Erythroblast (primary cell): ENCODE measurements around the gene DHCR7.

Experiments used
- DNase-seq, 2 experiments: peaks; one replicate each; lab custom pipeline; 2025; lab: John Stamatoyannopoulos, UW
- GATA1 ChIP-seq: IDR thresholded peaks from 2 replicates; pipeline ENCODE4 v1.6.1; 2011; ENCODE audit warnings: low read depth, mild to moderate bottlenecking, control low read depth, low read length, moderate library complexity
- POLR2A ChIP-seq: IDR thresholded peaks from 2 replicates; pipeline ENCODE4 v1.6.1; 2011; ENCODE audit warnings: mild to moderate bottlenecking, low read length

Gene DHCR7

GRCh38 chr11:71485063-71485399, 36.8 kb upstream of the DHCR7 start:
- TF ChIP-seq POLR2A (no peak), GATA1 (no peak)
- no peak for DNase-seq

DNA sequence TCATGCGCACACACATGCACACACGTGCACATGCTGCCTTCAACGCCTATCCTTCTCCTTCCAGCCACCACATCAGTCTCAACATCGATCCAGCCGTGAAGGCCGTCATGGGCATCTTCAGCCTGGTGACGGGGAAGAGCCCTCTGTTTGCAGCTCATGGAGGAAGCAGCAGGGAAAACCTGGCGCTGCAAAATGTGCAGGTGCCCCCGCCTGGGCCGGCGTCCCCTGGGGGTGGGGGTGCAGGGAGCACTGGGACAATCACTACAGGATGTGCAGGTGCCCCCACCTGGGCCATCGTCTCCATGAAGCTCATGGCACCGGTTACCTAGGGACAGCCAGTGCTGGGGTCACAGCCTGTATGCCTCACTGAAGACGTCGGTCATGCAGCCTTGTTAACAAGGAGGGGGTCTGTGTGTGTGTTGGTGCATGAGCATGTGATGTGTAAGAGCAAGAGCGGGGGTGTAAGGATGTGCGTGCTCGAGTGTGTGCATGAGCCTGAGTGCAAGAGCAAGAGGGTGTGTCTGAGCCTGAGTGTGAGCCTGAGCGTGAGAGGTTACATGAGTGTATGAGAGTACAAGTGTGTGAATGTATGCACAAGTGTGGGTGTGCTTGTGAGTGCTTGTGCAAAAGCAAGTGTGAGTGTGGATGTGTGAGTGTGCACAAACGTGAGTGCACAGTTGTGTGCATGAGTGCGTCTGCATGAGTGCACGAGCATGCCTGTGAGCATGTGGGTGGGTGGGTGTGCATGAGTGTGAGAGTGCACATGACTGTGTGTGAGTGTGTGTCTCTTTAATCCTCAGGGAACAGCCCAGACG, 36.3 kb upstream of the DHCR7 start:
- TF ChIP-seq POLR2A (no peak), GATA1 (no peak)
- no peak for DNase-seq

- no peak for TF ChIP-seq POLR2A
- no peak for TF ChIP-seq GATA1
Observed at GRCh38 chr11:71483692-71484091, 35.5 kb upstream of the DHCR7 start.

GRCh38 chr11:71482746-71483364, 34.7 kb upstream of the DHCR7 start:
- DNase-seq: no peak
- TF ChIP-seq POLR2A: no peak
- TF ChIP-seq GATA1: no peak

More at GRCh38 chr11:71483692-71484091, 35.5 kb upstream of the DHCR7 start:
- no peak for DNase-seq

DNA sequence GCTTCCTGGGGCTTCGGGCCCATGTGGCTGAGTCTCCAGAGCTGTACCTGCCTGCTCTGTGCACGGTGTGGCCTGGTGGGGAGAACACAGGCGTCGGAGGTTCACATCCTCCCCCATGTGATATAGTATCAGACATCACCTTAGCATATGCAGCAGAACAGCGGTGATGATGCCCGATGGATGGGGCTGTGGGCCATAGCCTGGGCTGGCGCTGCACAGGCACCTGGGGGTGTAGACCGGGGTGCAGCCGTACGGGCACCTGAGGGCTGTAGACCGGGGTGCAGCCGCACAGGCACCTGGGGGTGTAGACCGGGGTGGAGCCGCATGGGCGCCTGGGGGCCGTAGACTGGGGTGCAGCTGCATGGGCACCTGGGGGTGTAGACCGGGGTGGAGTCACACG, 34.0 kb upstream of the DHCR7 start:
- no peak for DNase-seq
- no peak for TF ChIP-seq GATA1

GRCh38 chr11:71481101-71481960, 33.1 kb upstream of the DHCR7 start:
- DNase-seq: no peak
- TF ChIP-seq GATA1 (no peak), POLR2A (no peak)

DNA sequence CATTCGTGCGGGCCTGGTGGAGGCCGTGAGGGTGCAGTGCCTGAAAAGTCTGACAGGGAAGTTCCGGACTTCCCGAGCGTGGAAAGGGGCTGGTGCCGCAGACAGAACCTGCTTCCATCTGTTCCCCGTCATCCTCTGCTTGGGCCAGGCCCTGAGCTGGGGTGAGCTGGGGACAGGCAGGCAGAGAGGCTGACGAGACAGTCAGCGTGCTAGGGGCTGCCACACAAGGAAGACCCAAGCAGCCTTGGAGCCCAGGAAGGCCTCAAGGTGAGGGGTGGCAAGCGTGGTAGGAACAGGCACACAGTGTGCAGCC, 30.3 kb upstream of the DHCR7 start:
- DNase-seq: no peak
- no peak for TF ChIP-seq GATA1
- no peak for TF ChIP-seq POLR2A

DNA sequence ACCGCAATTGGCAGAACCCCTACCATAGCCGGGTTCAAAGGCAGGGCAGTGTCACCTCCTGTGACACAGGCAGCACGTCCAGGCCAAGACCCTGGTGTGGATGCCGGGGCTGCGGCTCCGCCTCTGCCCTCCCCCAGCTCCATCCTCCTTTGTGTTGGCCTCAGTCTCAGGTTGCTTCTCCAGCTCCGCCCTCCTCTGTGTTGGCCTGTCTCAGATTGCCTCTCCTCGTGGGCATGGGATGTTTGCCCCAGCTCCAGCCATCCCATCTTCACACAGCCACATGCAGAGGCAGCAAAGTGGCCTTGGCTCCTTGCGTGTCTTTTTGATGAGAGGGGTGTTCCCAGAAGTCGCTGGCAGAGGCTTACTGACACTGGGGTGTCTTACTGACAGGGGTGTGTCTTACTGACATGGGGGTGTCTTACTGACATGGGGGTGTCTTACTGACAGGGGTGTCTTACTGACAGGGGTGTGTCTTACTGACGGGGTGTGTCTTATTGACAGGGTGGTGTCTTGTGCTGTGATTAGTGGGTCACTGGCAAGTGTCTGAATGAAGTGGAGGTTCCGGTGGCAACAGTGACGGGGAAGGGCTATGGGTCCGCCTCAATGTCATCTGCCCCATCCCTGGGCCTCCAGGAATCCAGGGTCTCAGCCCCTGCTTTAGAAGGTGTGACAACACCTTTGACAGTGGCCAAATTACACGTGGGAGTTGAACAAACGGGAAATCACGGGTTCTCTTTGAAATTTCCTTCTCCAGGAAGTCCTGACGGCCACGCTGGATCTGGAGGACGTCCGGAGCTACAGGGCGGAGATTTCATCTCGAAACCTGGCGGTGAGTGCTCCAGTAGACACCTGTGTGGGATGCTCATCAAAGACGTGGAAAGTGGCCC, 29.7 kb upstream of the DHCR7 start:
- no peak for TF ChIP-seq POLR2A
- no peak for TF ChIP-seq GATA1
- DNase-seq: no peak

DNA sequence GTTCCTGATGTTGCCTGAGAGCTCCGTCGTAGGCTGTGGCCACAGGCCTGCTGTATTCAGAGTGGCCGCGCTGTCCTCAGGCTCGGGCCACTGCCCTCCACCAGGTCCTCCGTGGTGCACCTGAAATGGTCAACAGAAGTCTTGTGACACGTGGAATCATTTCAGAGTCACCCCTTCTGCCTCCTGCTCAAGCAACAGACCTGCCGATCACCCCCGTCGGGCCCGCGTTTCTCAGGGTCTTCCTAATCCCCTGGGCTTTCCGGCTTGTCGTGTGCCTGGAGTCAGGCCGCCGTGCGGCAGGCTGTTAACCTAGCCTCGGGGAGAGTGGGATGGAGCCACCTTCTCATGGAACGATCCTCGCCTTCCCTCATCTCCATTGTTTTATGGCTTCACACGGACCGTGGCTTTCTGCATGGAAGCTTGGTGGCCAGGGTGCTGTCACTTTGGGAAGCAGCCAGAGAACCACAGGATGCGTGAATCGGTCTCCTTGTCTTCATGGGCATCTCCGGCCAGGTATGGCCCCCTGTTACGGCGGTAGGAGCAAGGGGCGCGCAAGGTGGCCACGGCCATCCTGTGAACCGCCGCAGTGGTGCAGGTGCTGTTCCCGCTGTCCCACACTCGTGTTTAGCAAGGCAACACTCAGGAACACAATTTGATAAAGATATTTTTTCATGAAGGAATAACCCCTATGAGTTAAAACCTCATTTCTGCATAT, 28.9 kb upstream of the DHCR7 start:
- no peak for DNase-seq
- no peak for TF ChIP-seq POLR2A
- no peak for TF ChIP-seq GATA1

GRCh38 chr11:71476031-71476430, 27.8 kb upstream of the DHCR7 start:
- no peak for TF ChIP-seq GATA1
- TF ChIP-seq POLR2A: no peak
- no peak for DNase-seq

DNA sequence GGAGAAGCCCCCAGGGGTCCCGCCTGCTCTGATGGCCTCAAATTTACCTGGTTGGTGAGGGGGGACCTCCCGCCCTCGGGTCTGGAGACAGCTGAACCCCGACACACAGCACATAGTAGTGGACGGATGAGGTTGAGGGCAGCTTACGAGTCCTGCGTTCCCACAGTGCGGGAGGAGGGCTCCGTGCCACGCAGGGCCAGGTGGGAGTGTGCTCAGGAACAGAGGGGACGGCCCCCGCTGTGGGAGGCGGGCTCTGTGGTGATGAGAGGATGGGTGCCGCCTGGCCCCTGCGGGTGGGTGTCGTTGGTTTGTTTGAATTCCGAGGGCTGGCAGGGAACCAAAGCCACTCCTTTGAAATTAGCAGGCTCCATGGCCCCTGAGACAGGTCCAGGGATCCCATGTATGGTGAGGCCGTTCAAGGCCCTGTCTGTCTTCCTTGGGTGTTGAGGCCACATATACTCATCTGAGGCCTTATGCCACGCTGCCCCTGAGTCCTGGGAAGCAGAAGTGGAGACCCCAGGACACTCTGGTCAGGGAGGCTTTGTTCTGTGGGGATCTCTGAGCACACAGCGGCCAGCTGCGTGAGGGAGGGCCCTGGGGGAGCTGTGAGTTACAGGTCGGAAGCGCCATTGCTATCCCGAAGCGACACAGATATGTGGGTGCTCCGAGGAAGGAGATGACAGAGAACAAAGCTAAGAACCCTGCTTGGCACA, 26.7 kb upstream of the DHCR7 start:
- DNase-seq: no peak
- TF ChIP-seq POLR2A: no peak
- TF ChIP-seq GATA1: no peak

DNA sequence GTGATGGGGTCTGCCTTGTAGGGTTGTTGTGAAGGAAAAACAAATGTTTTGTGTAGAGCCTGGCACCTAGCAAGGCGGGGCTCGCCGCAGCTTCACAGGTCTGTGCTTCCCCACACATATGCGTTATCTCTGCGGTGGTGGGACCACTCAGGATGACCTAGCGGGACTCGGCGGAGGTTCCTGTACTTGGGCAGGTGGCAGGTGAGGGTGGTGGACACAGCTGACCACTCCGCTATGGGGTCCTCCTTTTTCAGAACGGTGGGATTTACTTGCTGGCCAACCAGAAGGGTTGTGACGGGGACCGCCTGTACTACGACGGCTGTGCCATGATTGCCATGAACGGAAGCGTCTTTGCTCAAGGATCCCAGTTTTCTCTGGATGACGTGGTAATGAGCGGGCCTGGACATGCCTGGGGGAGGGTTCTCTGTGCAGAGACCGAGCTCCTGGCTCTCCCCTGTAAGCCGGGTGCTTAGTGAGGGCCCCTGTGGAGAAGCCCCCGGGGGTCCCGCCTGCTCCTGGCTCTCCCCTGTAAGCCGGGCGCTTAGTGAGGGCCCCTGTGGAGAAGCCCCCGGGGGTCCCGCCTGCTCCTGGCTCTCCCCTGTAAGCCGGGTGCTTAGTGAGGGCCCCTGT, 26.1 kb upstream of the DHCR7 start:
- no peak for DNase-seq
- no peak for TF ChIP-seq GATA1
- no peak for TF ChIP-seq POLR2A
